Left lung (tissue), 10 donors: Measurements from ENCODE around the gene OLA1. TPM values are rescaled to one million over a fixed set of nuclear protein-coding genes. Genes with fewer than 3 reads are reported as not detected.

ENCODE experiments used
- ATAC-seq: fragments of 200-7000 bp; cut with Tn5 transposase; one replicate; pipeline ENCODE4 v1.9.1; 2020; ENCODE audit warnings: moderate library complexity
- DNase-seq, 4 donors: peaks; one replicate each; pipeline ENCODE4 v3.0.0-alpha.2; 2013 to 2020
- H3K27ac ChIP-seq, 2 donors: fragments of 200-600 bp; sonication (generic) in 1 of 2; one replicate each; pipeline versions ENCODE4 v1.5.0 to v1.8.0; 2020 to 2021
- H3K27me3 ChIP-seq, 2 donors: fragments of 200-600 bp; sonication (generic) in 1 of 2; one replicate each; pipeline versions ENCODE4 v1.5.0 to v1.8.0; 2020 to 2021
- H3K36me3 ChIP-seq, 2 donors: fragments of 200-600 bp; sonication (generic) in 1 of 2; one replicate each; pipeline versions ENCODE4 v1.5.0 to v1.8.0; 2020 to 2021
- H3K4me1 ChIP-seq, 2 donors: fragments of 200-600 bp; one replicate each; pipeline ENCODE4 v1.8.0; 2021
- H3K4me3 ChIP-seq, 2 donors: fragments of 200-600 bp; sonication (generic) in 1 of 2; one replicate each; pipeline versions ENCODE4 v1.5.0 to v1.8.0; 2020 to 2021; ENCODE audit warnings: mild to moderate bottlenecking in 1 of 2
- H3K9me3 ChIP-seq, 2 donors: fragments of 200-600 bp; sonication (generic) in 1 of 2; one replicate each; pipeline versions ENCODE4 v1.5.0 to v1.8.0; 2020 to 2021
- CTCF ChIP-seq, 2 donors: fragments of 200-600 bp; sonication (generic) in 1 of 2; IDR thresholded peaks; one replicate each; pipeline versions ENCODE4 v1.5.0 to v1.8.0; 2021; ENCODE audit warnings: antibody characterized with exemption in 2 of 2
- intact Hi-C, 2 donors: fragments of 100-400 bp; cut with DNase I; formaldehyde crosslinking; loops; one replicate each; pipeline versions ENCODE4 v1.11.2 to v1.14.2; 2022
- polyA plus RNA-seq, 6 donors: library from polyadenylated mRNA; unstranded; fragments of 120-200 nt; gene quantifications; one replicate each; pipeline ENCODE4 v1.2.1, GENCODE V29; 2013; ENCODE audit not compliant: insufficient read length in 6 of 6
- total RNA-seq, 2 donors: library from RNA; stranded (reverse); fragmentation: NEBNext Ultra II Directional; extraction: Animal tissue kit (Norgen Biotek cat#: 25700); gene quantifications; one replicate each; pipeline ENCODE4 v1.2.1, GENCODE V29; 2021
- donor health status: DM: no; HTN: yes; CAD: no.
- donor health status: DM: no; HTN: no; CAD: no.

OLA1 gene
- total and polyA plus RNA-seq, 8 donors = 66.3 to 130 (median 112) TPM

- H3K27ac ChIP-seq = no peak overlapping the region
- intact Hi-C loops = no loop called here
- ATAC-seq = peak; percentile 64
- H3K9me3 ChIP-seq = no peaks in the 10 kb centered on the region
- no peaks in the 10 kb centered on the region for H3K4me1 ChIP-seq
- DNase-seq = no peak
- TF ChIP-seq CTCF (IDR thresholded peaks at IDR 0.05) = no peak
- H3K27me3 ChIP-seq = no peaks in the 10 kb centered on the region
- H3K36me3 ChIP-seq = peaks cover 0 to 9% of the 10 kb centered on the region in 2 donors
- H3K4me3 ChIP-seq = no peak overlapping the region
These were observed 176.3 kb downstream of the OLA1 start for GRCh38 chr2:174072069-174072468.

GRCh38 chr2:174071321-174071720 lies 177.0 kb downstream of the OLA1 start:
- no peak overlapping the region for H3K27ac ChIP-seq
- H3K4me1 ChIP-seq = no peaks in the 10 kb centered on the region
- no peaks in the 10 kb centered on the region for H3K9me3 ChIP-seq
- no peaks in the 10 kb centered on the region for H3K27me3 ChIP-seq
- ATAC-seq (no peak), DNase-seq (no peak)
- intact Hi-C loops = no loop called here
- no peak overlapping the region for H3K4me3 ChIP-seq
- H3K36me3 ChIP-seq = peaks cover 0 to 9% of the 10 kb centered on the region in 2 donors
- TF ChIP-seq CTCF (IDR thresholded peaks at IDR 0.05) = no peak

GRCh38 chr2:174070281-174070680 lies 178.1 kb downstream of the OLA1 start:
- H3K36me3 ChIP-seq = peaks cover 0 to 9% of the 10 kb centered on the region in 2 donors
- ATAC-seq (no peak), DNase-seq (no peak)
- no peak overlapping the region for H3K27ac ChIP-seq
- no peak for TF ChIP-seq CTCF (IDR thresholded peaks at IDR 0.05)
- intact Hi-C loops = no loop called here
- no peaks in the 10 kb centered on the region for H3K9me3 ChIP-seq
- H3K4me3 ChIP-seq = no peak overlapping the region
- H3K27me3 ChIP-seq = no peaks in the 10 kb centered on the region
- no peaks in the 10 kb centered on the region for H3K4me1 ChIP-seq

GRCh38 chr2:174067815-174068214 lies 180.5 kb downstream of the OLA1 start:
- TF ChIP-seq CTCF (IDR thresholded peaks at IDR 0.05) = no peak
- intact Hi-C loops = no loop called here
- no peaks in the 10 kb centered on the region for H3K4me1 ChIP-seq
- H3K27me3 ChIP-seq = no peaks in the 10 kb centered on the region
- no peak for ATAC-seq
- no peak for DNase-seq
- H3K27ac ChIP-seq = no peak overlapping the region
- no peak overlapping the region for H3K4me3 ChIP-seq
- no peaks in the 10 kb centered on the region for H3K36me3 ChIP-seq
- H3K9me3 ChIP-seq = no peaks in the 10 kb centered on the region

GRCh38 chr2:174066871-174067270 lies 181.5 kb downstream of the OLA1 start:
- DNase-seq (no peak), ATAC-seq (no peak)
- Histone ChIP-seq H3K4me3 (no peak overlapping the region), H3K27ac (no peak overlapping the region), H3K27me3 (no peaks in the 10 kb centered on the region), H3K9me3 (no peaks in the 10 kb centered on the region), H3K4me1 (no peaks in the 10 kb centered on the region), H3K36me3 (no peaks in the 10 kb centered on the region)
- no peak for TF ChIP-seq CTCF (IDR thresholded peaks at IDR 0.05)
- intact Hi-C loops = no loop called here
